Ureter (tissue), 1 donor: ENCODE results near the gene ALG14. TPM values are rescaled to one million over a fixed set of nuclear protein-coding genes. Genes with fewer than 3 reads are reported as not detected.

Experiments used
- DNase-seq: peaks from one replicate; pipeline ENCODE4 v3.0.0-alpha.2; 2020; ENCODE audit warnings: low spot score
- total RNA-seq: library from RNA; stranded (reverse); gene quantifications from one replicate; pipeline ENCODE4 v1.2.4, GENCODE V29; 2023
- donor health status: DM: yes; HTN: yes; CAD: no.

ALG14 gene
- total RNA-seq, 1 donor from 2014 or later = 12.6 TPM

GRCh38 chr1:94927405-94928175 lies 145.2 kb downstream of the ALG14 start:
- DNase-seq = peak; percentile 52

- DNase-seq = peak; percentile 93
Measured at GRCh38 chr1:94926915-94927404, 145.8 kb downstream of the ALG14 start, which contains the start of gene CNN3. TSS of gene CNN3 (minus strand) at chr1:94927110. CDS start at chr1:94926894, 216 bp downstream.

- peak; percentile 52 for DNase-seq
Measured at GRCh38 chr1:94926126-94926914, 146.4 kb downstream of the ALG14 start.

- peak; percentile 70 for DNase-seq
Measured at GRCh38 chr1:94925561-94926125, 147.1 kb downstream of the ALG14 start.

GRCh38 chr1:94925004-94925403 lies 147.7 kb downstream of the ALG14 start:
- no peak for DNase-seq

Other genes starting within 250 kb of the ALG14 start
- gene CNN3, start 145.8 kb downstream of the ALG14 start, total RNA-seq = 208 TPM
- 18.2 TPM for gene TLCD4, start 44.4 kb upstream of the ALG14 start, total RNA-seq
- 19.3 TPM for gene RWDD3, start 161.3 kb upstream of the ALG14 start, total RNA-seq